HFFc6 (cell line): ENCODE measurements around the gene PYGO2. TPM values are rescaled to one million over a fixed set of nuclear protein-coding genes. Genes with fewer than 3 reads are reported as not detected.

Experiments
- DNase-seq: peaks from one replicate; pipeline ENCODE4 v3.0.0-alpha.2; 2018
- H3K27ac Mint-ChIP-seq: 2 replicates; pipeline ENCODE4 v1.8.0; 2020; ENCODE audit warnings: mild to moderate bottlenecking, mixed read lengths
- H3K27me3 Mint-ChIP-seq: 2 replicates; pipeline ENCODE4 v1.8.0; 2021; ENCODE audit warnings: mild to moderate bottlenecking, moderate library complexity, mixed read lengths; ENCODE audit not compliant: insufficient read depth
- H3K36me3 Mint-ChIP-seq: 2 replicates; pipeline ENCODE4 v1.8.0; 2021; ENCODE audit warnings: low read depth, mixed read lengths
- H3K4me1 Mint-ChIP-seq: 2 replicates; pipeline ENCODE4 v1.8.0; 2020; ENCODE audit warnings: low read depth, mixed read lengths
- H3K4me3 Mint-ChIP-seq: 2 replicates; pipeline ENCODE4 v1.8.0; 2020; ENCODE audit warnings: mild to moderate bottlenecking, moderate library complexity, mixed read lengths
- H3K9me3 Mint-ChIP-seq: 2 replicates; pipeline ENCODE4 v1.8.0; 2020; ENCODE audit warnings: mild to moderate bottlenecking, mixed read lengths
- total RNA-seq, 6 experiments: library from RNA; stranded (reverse); fragmentation: NEBNext Ultra II Directional; extraction: Animal tissue kit (Norgen Biotek cat#: 25700); gene quantifications; 2 replicates in 1 of 6; 3 replicates in 5 of 6; pipeline ENCODE4 v1.2.3, GENCODE V29; 2021
- TF ChIP-seq, protein P1 (sequence below): fragments of 200-600 bp; sonication (generic); IDR thresholded peaks from 2 replicates; pipeline ENCODE4 v1.5.0; 2021; ENCODE audit warnings: antibody characterized with exemption, mild to moderate bottlenecking

PYGO2 gene
- total RNA-seq, 6 experiments from 2014 or later = 19.9 to 23.7 (median 21.3) TPM

GRCh38 chr1:154973344-154974101, 11.9 kb upstream of the PYGO2 start:
- DNase-seq = peak; percentile 97
- Mint-ChIP-seq H3K27ac (no peak overlapping the region), H3K27me3 (peaks cover 7% of the 10 kb centered on the region), H3K36me3 (peaks cover 25% of the 10 kb centered on the region), H3K4me1 (peaks cover 13% of the 10 kb centered on the region), H3K4me3 (no peak overlapping the region), H3K9me3 (no peaks in the 10 kb centered on the region)
- TF ChIP-seq, protein P1, sequence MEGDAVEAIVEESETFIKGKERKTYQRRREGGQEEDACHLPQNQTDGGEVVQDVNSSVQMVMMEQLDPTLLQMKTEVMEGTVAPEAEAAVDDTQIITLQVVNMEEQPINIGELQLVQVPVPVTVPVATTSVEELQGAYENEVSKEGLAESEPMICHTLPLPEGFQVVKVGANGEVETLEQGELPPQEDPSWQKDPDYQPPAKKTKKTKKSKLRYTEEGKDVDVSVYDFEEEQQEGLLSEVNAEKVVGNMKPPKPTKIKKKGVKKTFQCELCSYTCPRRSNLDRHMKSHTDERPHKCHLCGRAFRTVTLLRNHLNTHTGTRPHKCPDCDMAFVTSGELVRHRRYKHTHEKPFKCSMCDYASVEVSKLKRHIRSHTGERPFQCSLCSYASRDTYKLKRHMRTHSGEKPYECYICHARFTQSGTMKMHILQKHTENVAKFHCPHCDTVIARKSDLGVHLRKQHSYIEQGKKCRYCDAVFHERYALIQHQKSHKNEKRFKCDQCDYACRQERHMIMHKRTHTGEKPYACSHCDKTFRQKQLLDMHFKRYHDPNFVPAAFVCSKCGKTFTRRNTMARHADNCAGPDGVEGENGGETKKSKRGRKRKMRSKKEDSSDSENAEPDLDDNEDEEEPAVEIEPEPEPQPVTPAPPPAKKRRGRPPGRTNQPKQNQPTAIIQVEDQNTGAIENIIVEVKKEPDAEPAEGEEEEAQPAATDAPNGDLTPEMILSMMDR = peak; percentile 36

DNA sequence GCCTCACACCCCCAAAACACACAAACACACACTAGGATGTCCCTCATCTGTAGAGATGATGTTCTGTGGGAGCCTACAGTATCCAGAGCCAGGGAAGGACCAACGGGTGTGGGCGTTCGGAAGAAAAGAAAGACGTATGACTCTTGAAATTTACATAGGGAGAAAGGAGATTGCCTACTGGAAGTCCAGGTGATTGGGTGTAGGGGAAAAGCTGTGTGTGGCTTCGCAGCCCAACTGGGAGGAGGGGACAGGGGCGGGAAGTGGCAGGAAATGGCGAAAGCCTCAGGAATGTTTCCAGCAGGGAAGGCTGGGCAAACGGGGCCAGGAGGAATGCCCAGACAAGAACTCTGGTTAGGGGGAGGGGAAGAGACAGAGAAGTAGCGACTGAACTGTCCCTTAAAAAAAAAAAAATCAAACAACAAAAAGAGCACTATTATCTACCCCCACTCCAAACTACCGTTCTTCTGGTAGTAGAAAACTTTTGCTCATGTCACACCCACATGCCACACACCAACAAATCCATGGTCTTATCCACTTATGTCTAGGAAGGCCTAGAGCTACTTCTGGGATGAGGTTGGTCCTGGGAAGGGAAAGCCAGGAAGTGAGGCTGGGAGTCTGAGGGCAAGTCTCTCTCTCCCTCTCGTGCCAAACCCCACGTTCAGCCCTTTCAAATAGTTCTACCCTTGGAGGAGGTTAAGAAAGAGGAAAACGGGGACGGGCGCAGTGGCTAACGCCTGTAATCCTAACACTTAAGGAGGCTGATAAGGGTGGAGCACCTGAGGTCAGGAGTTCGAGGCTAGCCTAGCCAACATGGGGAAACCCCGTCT, 11.1 kb upstream of the PYGO2 start:
- H3K4me3 Mint-ChIP-seq = no peak overlapping the region
- H3K4me1 Mint-ChIP-seq = peaks cover 21% of the 10 kb centered on the region
- no peak overlapping the region for H3K27ac Mint-ChIP-seq
- H3K27me3 Mint-ChIP-seq = peaks cover 7% of the 10 kb centered on the region
- TF ChIP-seq, protein P1 = no peak
- peaks cover 33% of the 10 kb centered on the region for H3K36me3 Mint-ChIP-seq
- H3K9me3 Mint-ChIP-seq = no peaks in the 10 kb centered on the region
- peak; percentile 95 for DNase-seq

- Mint-ChIP-seq H3K4me1 (peaks cover 26% of the 10 kb centered on the region), H3K27ac (no peak overlapping the region), H3K27me3 (peaks cover 7% of the 10 kb centered on the region), H3K36me3 (peaks cover 35% of the 10 kb centered on the region), H3K4me3 (no peak overlapping the region), H3K9me3 (no peaks in the 10 kb centered on the region)
- no peak for DNase-seq
- TF ChIP-seq, protein P1 = no peak
These were observed 10.6 kb upstream of the PYGO2 start for GRCh38 chr1:154972213-154972516.

- peaks cover 35% of the 10 kb centered on the region for H3K36me3 Mint-ChIP-seq
- no peak for DNase-seq
- peak overlapping the region; percentile 95; the same call in 1 of the 2 replicates for H3K4me3 Mint-ChIP-seq
- peaks cover 29% of the 10 kb centered on the region for H3K4me1 Mint-ChIP-seq
- H3K27me3 Mint-ChIP-seq = peaks cover 7% of the 10 kb centered on the region
- no peaks in the 10 kb centered on the region for H3K9me3 Mint-ChIP-seq
- TF ChIP-seq, protein P1 = no peak
- H3K27ac Mint-ChIP-seq = no peak overlapping the region
These were observed 9.9 kb upstream of the PYGO2 start for GRCh38 chr1:154971341-154971998.

GRCh38 chr1:154970631-154971340, 9.2 kb upstream of the PYGO2 start, which contains the start of gene SHC1:
Gene SHC1, minus strand, starts transcription at chr1:154970747. Its CDS starts 221 bp downstream, at chr1:154970526.
- Mint-ChIP-seq H3K27ac (no peak within 1 kb of the TSS), H3K4me1 (peaks cover 29% of the 10 kb centered on the region), H3K4me3 (peak within 1 kb of the TSS; percentile 95; the same call in 1 of the 2 replicates), H3K9me3 (no peaks in the 10 kb centered on the region), H3K36me3 (peaks cover 35% of the 10 kb centered on the region), H3K27me3 (peaks cover 7% of the 10 kb centered on the region)
- TF ChIP-seq, protein P1 = no peak
- peak; percentile 87 for DNase-seq
